OCI-LY1 (cell line): ENCODE measurements around the gene ELOVL2.

Experiments
- H2AFZ ChIP-seq: fragments of 200-600 bp; sonication (generic), shearing (Covaris generic); 2 replicates; pipeline ENCODE4 v1.6.0; 2014; ENCODE audit warnings: antibody characterized with exemption, mild to moderate bottlenecking, low read length
- H3F3A ChIP-seq: fragments of 200-600 bp; sonication (generic), shearing (Covaris generic); 2 replicates; pipeline ENCODE4 v1.6.0; 2014; ENCODE audit warnings: mild to moderate bottlenecking, antibody characterized with exemption, low read length, moderate library complexity; ENCODE audit not compliant: insufficient read depth
- H3K27ac ChIP-seq: fragments of 200-600 bp; sonication (generic); 2 replicates; pipeline ENCODE4 v1.5.1; 2014; ENCODE audit warnings: low read length, mixed run types, mild to moderate bottlenecking, low read depth; ENCODE audit not compliant: poor library complexity, severe bottlenecking
- H3K27me3 ChIP-seq: fragments of 200-600 bp; sonication (generic); 2 replicates; pipeline ENCODE4 v1.6.0; 2014; ENCODE audit warnings: antibody characterized with exemption, mild to moderate bottlenecking, low read length, moderate library complexity; ENCODE audit not compliant: insufficient read depth
- H3K36me3 ChIP-seq: fragments of 200-600 bp; sonication (generic); 2 replicates; pipeline ENCODE4 v1.6.1; 2014; ENCODE audit warnings: mild to moderate bottlenecking, antibody characterized with exemption, low read length, moderate library complexity, mixed read lengths; ENCODE audit not compliant: insufficient read depth
- H3K4me1 ChIP-seq: fragments of 200-600 bp; sonication (generic); 2 replicates; pipeline ENCODE4 v1.5.1; 2014; ENCODE audit warnings: mild to moderate bottlenecking, low read length, moderate library complexity; ENCODE audit not compliant: insufficient read depth, severe bottlenecking
- H3K4me2 ChIP-seq: fragments of 200-600 bp; sonication (generic), shearing (Covaris generic); 2 replicates; pipeline ENCODE4 v1.6.1; 2014; ENCODE audit warnings: low read length
- H3K4me3 ChIP-seq: fragments of 200-600 bp; sonication (generic); 2 replicates; pipeline ENCODE4 v1.5.1; 2014; ENCODE audit warnings: low read length, low read depth, mild to moderate bottlenecking, mixed read lengths; ENCODE audit not compliant: poor library complexity, severe bottlenecking
- H3K79me2 ChIP-seq: fragments of 200-600 bp; shearing (Covaris generic); 2 replicates; pipeline ENCODE4 v1.6.1; 2016; ENCODE audit warnings: mixed run types, low read length, mixed read lengths; ENCODE audit not compliant: insufficient read depth
- H3K9ac ChIP-seq: fragments of 200-600 bp; sonication (generic), shearing (Covaris generic); 2 replicates; pipeline ENCODE4 v1.6.1; 2014; ENCODE audit warnings: mild to moderate bottlenecking, low read length, mixed read lengths
- H3K9me2 ChIP-seq: fragments of 200-600 bp; sonication (generic), shearing (Covaris generic); 2 replicates; pipeline ENCODE4 v1.6.1; 2014; ENCODE audit warnings: low read depth, mild to moderate bottlenecking, low read length, mixed read lengths
- H3K9me3 ChIP-seq: fragments of 200-600 bp; shearing (Covaris generic); 2 replicates; pipeline ENCODE4 v1.6.1; 2014; ENCODE audit warnings: low read length, mixed read lengths
- H4K20me1 ChIP-seq: fragments of 200-600 bp; sonication (generic), shearing (Covaris generic); 2 replicates; pipeline ENCODE4 v1.6.0; 2016; ENCODE audit warnings: mild to moderate bottlenecking, low read length; ENCODE audit not compliant: insufficient read depth
- CTCF ChIP-seq: fragments of 200-600 bp; sonication (generic), shearing (Covaris generic); IDR thresholded peaks from 2 replicates; pipeline ENCODE4 v1.5.1; 2017; ENCODE audit warnings: mild to moderate bottlenecking, antibody characterized with exemption, low read length, moderate library complexity, mixed read lengths
- EZH2 ChIP-seq: fragments of 200-600 bp; sonication (generic), shearing (Covaris generic); IDR thresholded peaks from 2 replicates; pipeline ENCODE4 v1.8.0; 2017; ENCODE audit warnings: borderline replicate concordance, mixed run types, mild to moderate bottlenecking, antibody characterized with exemption, low read length, moderate library complexity, mixed read lengths

The ELOVL2 gene

GRCh38 chr6:11018225-11018624, 25.9 kb downstream of the ELOVL2 start:
- Histone ChIP-seq H3K27me3 (no peaks in the 10 kb centered on the region), H3K9ac (no peak overlapping the region), H3K27ac (no peak overlapping the region), H3K4me1 (no peaks in the 10 kb centered on the region), H3K36me3 (no peaks in the 10 kb centered on the region), H2AFZ (no peak overlapping the region), H3K4me3 (no peak overlapping the region), H3F3A (no peaks in the 10 kb centered on the region), H4K20me1 (no peaks in the 10 kb centered on the region), H3K9me3 (no peaks in the 10 kb centered on the region), H3K79me2 (no peaks in the 10 kb centered on the region), H3K4me2 (no peak overlapping the region), H3K9me2 (no peaks in the 10 kb centered on the region)
- TF ChIP-seq CTCF (no peak), EZH2 (no peak)

GRCh38 chr6:11017090-11017489, 27.0 kb downstream of the ELOVL2 start:
- Histone ChIP-seq H3F3A (no peaks in the 10 kb centered on the region), H3K9ac (no peak overlapping the region), H3K27me3 (no peaks in the 10 kb centered on the region), H3K4me1 (no peaks in the 10 kb centered on the region), H3K36me3 (no peaks in the 10 kb centered on the region), H3K27ac (no peak overlapping the region), H3K9me3 (no peaks in the 10 kb centered on the region), H3K4me2 (no peak overlapping the region), H3K79me2 (no peaks in the 10 kb centered on the region), H3K4me3 (no peak overlapping the region), H3K9me2 (no peaks in the 10 kb centered on the region), H2AFZ (no peak overlapping the region), H4K20me1 (no peaks in the 10 kb centered on the region)
- TF ChIP-seq CTCF, result no peak
- no peak for TF ChIP-seq EZH2

- Histone ChIP-seq H4K20me1 (no peaks in the 10 kb centered on the region), H3K4me3 (no peak overlapping the region), H3K4me1 (no peaks in the 10 kb centered on the region), H3K79me2 (no peaks in the 10 kb centered on the region), H3K9ac (no peak overlapping the region), H3K9me2 (no peaks in the 10 kb centered on the region), H3F3A (no peaks in the 10 kb centered on the region), H3K36me3 (no peaks in the 10 kb centered on the region), H3K27ac (no peak overlapping the region), H3K27me3 (no peaks in the 10 kb centered on the region), H2AFZ (no peak overlapping the region), H3K4me2 (no peak overlapping the region), H3K9me3 (no peaks in the 10 kb centered on the region)
- no peak for TF ChIP-seq CTCF
- no peak for TF ChIP-seq EZH2
Observed at GRCh38 chr6:11016452-11016851, 27.7 kb downstream of the ELOVL2 start.
